IMR-90 (cell line): Measurements from ENCODE around the gene TMBIM1. TPM values are rescaled to one million over a fixed set of nuclear protein-coding genes. Genes with fewer than 3 reads are reported as not detected.
"Not testable (repeated sequence)": the region's sequence is repeated elsewhere in the genome, so short reads cannot be mapped to it uniquely, and the experiment has no call there.

Experiments
- ATAC-seq: fragments of 200-7000 bp; cut with Tn5 transposase; 2 replicates; pipeline ENCODE4 v1.9.1; 2020; ENCODE audit warnings: low read depth, mild to moderate bottlenecking, moderate library complexity
- BruUV-seq: library from RNA; stranded (reverse); fragments of 400-500 nt; replicated peaks from 2 replicates; lab custom pipeline; 2021; lab: Mats Ljungman, UMichigan
- CTCF ChIA-PET: fragments of 300-600 bp; formaldehyde crosslinking; extraction: SDS; loops from one replicate; lab custom pipeline; 2021; ENCODE audit warnings: antibody characterized with exemption; lab: Yijun Ruan, JAX
- POLR2A ChIA-PET: fragments of 300-600 bp; sonication (Branson Sonifier 250); formaldehyde crosslinking; loops from one replicate; lab custom pipeline; 2022; ENCODE audit warnings: antibody characterized with exemption; ENCODE audit not compliant: unreplicated experiment; lab: Charles Lee
- DNase-seq: peaks from one replicate; pipeline ENCODE4 v3.0.0; 2013
- H2AFZ ChIP-seq: replicated peaks from 2 replicates; pipeline ENCODE3; 2013; ENCODE audit warnings: low read length, mild to moderate bottlenecking; ENCODE audit not compliant: poor library complexity
- H2AK5ac ChIP-seq: 2 replicates; pipeline ENCODE4 v1.6.1; 2013; ENCODE audit warnings: low read depth, low read length, inconsistent platforms
- H2AK9ac ChIP-seq: replicated peaks from 2 replicates; pipeline ENCODE3; 2013; ENCODE audit warnings: mild to moderate bottlenecking, low read depth, low read length, moderate library complexity; ENCODE audit not compliant: poor library complexity
- H2BK120ac ChIP-seq: 2 replicates; pipeline ENCODE4 v1.6.1; 2013; ENCODE audit warnings: low read depth, low read length, inconsistent platforms
- H2BK15ac ChIP-seq: 3 replicates; pipeline ENCODE4 v1.6.1; 2013; ENCODE audit warnings: low read depth, low read length, inconsistent platforms
- H2BK20ac ChIP-seq: 2 replicates; pipeline ENCODE4 v1.6.1; 2013; ENCODE audit warnings: low read depth, mild to moderate bottlenecking, inconsistent platforms, low read length, moderate library complexity
- H2BK5ac ChIP-seq: 2 replicates; pipeline ENCODE4 v1.6.1; 2013; ENCODE audit warnings: mild to moderate bottlenecking, low read depth, low read length, inconsistent platforms; ENCODE audit not compliant: poor library complexity, severe bottlenecking
- H3K14ac ChIP-seq: replicated peaks from 2 replicates; pipeline ENCODE4 v1.6.1; 2013; ENCODE audit warnings: low read depth, low read length, inconsistent platforms
- H3K18ac ChIP-seq: 2 replicates; pipeline ENCODE4 v1.6.1; 2013; ENCODE audit warnings: low read depth, low read length, control low read depth
- H3K23ac ChIP-seq: 2 replicates; pipeline ENCODE4 v1.6.1; 2013; ENCODE audit warnings: low read depth, low read length, inconsistent platforms
- H3K27ac ChIP-seq: 2 replicates; pipeline ENCODE4 v1.5.1; 2013; ENCODE audit warnings: mild to moderate bottlenecking, control low read depth, low read length; ENCODE audit not compliant: insufficient read depth
- H3K27me3 ChIP-seq: 2 replicates; pipeline ENCODE4 v1.6.1; 2013; ENCODE audit warnings: low read length; ENCODE audit not compliant: control insufficient read depth, insufficient read depth
- H3K36me3 ChIP-seq: 2 replicates; pipeline ENCODE4 v1.6.1; 2013; ENCODE audit warnings: low read length, mixed read lengths; ENCODE audit not compliant: control insufficient read depth, insufficient read depth
- H3K4ac ChIP-seq: 2 replicates; pipeline ENCODE4 v1.6.1; 2013; ENCODE audit warnings: low read depth, low read length, inconsistent platforms
- H3K4me1 ChIP-seq: 2 replicates; pipeline ENCODE4 v1.6.1; 2013; ENCODE audit warnings: low read length, mixed read lengths; ENCODE audit not compliant: control insufficient read depth, insufficient read depth
- H3K4me2 ChIP-seq: 2 replicates; pipeline ENCODE4 v1.6.1; 2013; ENCODE audit warnings: low read depth, mild to moderate bottlenecking, control low read depth, low read length, moderate library complexity
- H3K4me3 ChIP-seq: 2 replicates; pipeline ENCODE4 v1.5.1; 2013; ENCODE audit warnings: low read depth, mild to moderate bottlenecking, control low read depth, low read length, moderate library complexity; ENCODE audit not compliant: insufficient read depth
- H3K56ac ChIP-seq: 2 replicates; pipeline ENCODE4 v1.6.1; 2013; ENCODE audit warnings: low read length, inconsistent platforms; ENCODE audit not compliant: insufficient read depth; ENCODE audit errors: extremely low read depth
- H3K79me1 ChIP-seq, 2 experiments: 2 replicates each; pipeline ENCODE4 v1.6.1; 2013; ENCODE audit warnings: low read length in 2 of 2, inconsistent platforms in 1 of 2, low read depth in 1 of 2
- H3K9ac ChIP-seq: 2 replicates; pipeline ENCODE4 v1.6.1; 2013; ENCODE audit warnings: low read depth, low read length, control low read depth
- H3K9me1 ChIP-seq: 2 replicates; pipeline ENCODE4 v1.6.1; 2013; ENCODE audit warnings: low read length, inconsistent platforms; ENCODE audit not compliant: insufficient read depth
- H3K9me3 ChIP-seq: 2 replicates; pipeline ENCODE4 v1.6.1; 2013; ENCODE audit warnings: low read length; ENCODE audit not compliant: control insufficient read depth, insufficient read depth
- H4K20me1 ChIP-seq: 2 replicates; pipeline ENCODE4 v1.6.1; 2013; ENCODE audit warnings: low read length, inconsistent platforms; ENCODE audit not compliant: insufficient read depth
- H4K5ac ChIP-seq: 2 replicates; pipeline ENCODE4 v1.6.1; 2013; ENCODE audit warnings: mild to moderate bottlenecking, low read depth, low read length, control low read depth
- H4K8ac ChIP-seq, 2 experiments: 2 replicates each; pipeline ENCODE4 v1.6.1; 2013; ENCODE audit warnings: low read depth in 2 of 2, low read length in 2 of 2, control low read depth in 1 of 2, inconsistent platforms in 1 of 2
- H4K91ac ChIP-seq: 2 replicates; pipeline ENCODE4 v1.6.1; 2013; ENCODE audit warnings: low read depth, low read length, inconsistent platforms; ENCODE audit not compliant: insufficient read depth
- WGBS, 2 experiments: methylation state at CpG; one replicate each; pipeline versions ENCODE4 v1.1.5 to v1.1.7; 2013; ENCODE audit warnings: missing lambda C conversion rate in 2 of 2; ENCODE audit not compliant: insufficient read length in 1 of 2; ENCODE audit errors: extremely low coverage in 2 of 2; 5-methylcytosine and 5-hydroxymethylcytosine counted together
- dilution Hi-C: fragments of 300-500 bp; cut with HindIII; formaldehyde crosslinking; loops from one replicate; pipeline ENCODE4 v1.14.3; 2018; ENCODE audit warnings: low sequenced_read_pairs; ENCODE audit not compliant: unreplicated experiment
- in situ Hi-C: fragments of 300-500 bp; cut with MboI; formaldehyde crosslinking; loops from 3 replicates; pipeline ENCODE4 v1.14.3; 2019; ENCODE audit warnings: low sequenced_read_pairs, inconsistent platforms, mixed read lengths
- intact Hi-C: fragments of 100-400 bp; cut with micrococcal nuclease; formaldehyde crosslinking; loops from 2 replicates; pipeline ENCODE4 v1.10.0; 2022
- polyA plus RNA-seq, 3 experiments: library from polyadenylated mRNA; depleted of rRNA; stranded (reverse); fragments of >200 nt; gene quantifications; 2 replicates each; pipeline ENCODE4 v1.2.3, GENCODE V29; 2012; ENCODE audit warnings: low replicate concordance in 1 of 3
- total RNA-seq: library from RNA; depleted of rRNA; stranded (reverse); fragments of >200 nt; gene quantifications from 2 replicates; pipeline ENCODE4 v1.2.3, GENCODE V29; 2012

Gene TMBIM1
- total and polyA plus RNA-seq, 2 of the 4 experiments (the other 2 are of a cell fraction) = 84.6 to 102 TPM

- H3K27ac ChIP-seq, H2BK5ac ChIP-seq, H4K5ac ChIP-seq, H2AK5ac ChIP-seq, H3K79me1 ChIP-seq, dilution Hi-C loops, intact Hi-C loops, H3K9me1 ChIP-seq, POLR2A ChIA-PET, H3K36me3 ChIP-seq, H3K9me3 ChIP-seq, H3K4ac ChIP-seq, H3K9ac ChIP-seq, H2BK120ac ChIP-seq, H3K56ac ChIP-seq, H3K4me2 ChIP-seq, H3K27me3 ChIP-seq, H2BK15ac ChIP-seq, H2AFZ ChIP-seq, H4K8ac ChIP-seq, H3K4me3 ChIP-seq, DNase-seq, H3K18ac ChIP-seq, H3K23ac ChIP-seq, H4K91ac ChIP-seq, ATAC-seq, H2AK9ac ChIP-seq, H4K20me1 ChIP-seq, BruUV-seq, H3K4me1 ChIP-seq, H3K14ac ChIP-seq, H2BK20ac ChIP-seq: not testable (repeated sequence)
- CTCF ChIA-PET = interaction anchor here (1.7 kb wide), 1 partner anchor 42 kb away, joined by 3 read pairs; the partner anchor contains the start of gene CATIP
- no CpG with 5 or more reads among the region's 4 CpGs for WGBS, 2 experiments
- in situ Hi-C loops = loop anchor here (5.0 kb wide), 1 partner anchor 38 kb away; no protein-coding TSS in a partner anchor
These were observed 22.5 kb upstream of the TMBIM1 start for GRCh38 chr2:218314764-218315163.
